Dermis blood vessel endothelial cell (primary cell): ENCODE data around the gene GBP2. TPM values are rescaled to one million over a fixed set of nuclear protein-coding genes. Genes with fewer than 3 reads are reported as not detected.
"Not testable (repeated sequence)": the region's sequence is repeated elsewhere in the genome, so short reads cannot be mapped to it uniquely, and the experiment has no call there.

Experiments
- DNase-seq: peaks from one replicate; pipeline ENCODE4 v3.0.0; 2010
- total RNA-seq: library from RNA; depleted of rRNA; stranded (reverse); fragments of >200 nt; gene quantifications from 2 replicates; pipeline ENCODE4 v1.2.3, GENCODE V29; 2014

Gene GBP2
- total RNA-seq, 1 donor from 2014 or later, result 97.0 TPM

DNA sequence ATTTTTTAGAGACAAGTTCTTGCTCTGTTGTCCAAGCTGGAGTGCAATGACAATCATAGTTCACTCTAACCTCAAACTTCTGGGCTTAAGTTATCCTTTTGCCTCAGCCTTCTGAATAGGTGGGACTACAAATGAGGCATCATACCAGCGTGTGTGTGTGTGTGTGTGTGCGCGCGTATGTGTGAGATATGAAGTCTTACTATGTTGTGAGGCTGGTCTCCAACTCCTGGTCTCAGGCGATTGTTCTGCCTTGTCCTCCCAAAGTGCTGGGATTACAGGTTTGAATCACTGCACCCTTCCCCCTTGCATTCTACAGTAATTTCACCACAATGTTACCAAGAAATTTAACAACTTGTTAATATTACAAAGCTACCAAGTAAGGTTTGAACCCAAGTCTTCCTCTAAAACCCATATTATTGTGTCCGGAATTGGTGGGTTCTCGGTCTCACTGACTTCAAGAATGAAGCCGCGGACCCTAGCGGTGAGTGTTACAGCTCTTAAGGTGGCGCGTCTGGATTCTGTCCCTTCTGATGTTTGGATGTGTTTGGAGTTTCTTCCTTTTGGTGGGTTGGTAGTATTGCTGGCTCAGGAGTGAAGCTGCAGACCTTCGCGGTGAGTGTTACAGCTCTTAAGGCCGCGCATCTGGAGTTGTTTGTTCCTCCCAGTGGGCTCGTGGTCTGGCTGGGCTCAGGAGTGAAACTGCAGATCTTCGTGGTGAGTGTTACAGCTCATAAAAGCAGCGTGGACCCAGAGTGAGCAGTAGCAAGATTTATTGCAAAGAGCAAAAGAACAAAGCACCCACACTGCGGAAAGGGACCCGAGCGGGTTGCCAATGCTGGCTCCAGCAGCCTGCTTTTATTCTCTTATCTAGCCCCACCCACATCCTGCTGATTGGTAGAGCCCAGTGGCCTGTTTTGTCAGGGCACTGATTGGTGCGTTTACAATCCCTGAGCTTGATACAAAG lies 970 bp upstream of the GBP2 start:
- DNase-seq, result peak; percentile 18

DNA sequence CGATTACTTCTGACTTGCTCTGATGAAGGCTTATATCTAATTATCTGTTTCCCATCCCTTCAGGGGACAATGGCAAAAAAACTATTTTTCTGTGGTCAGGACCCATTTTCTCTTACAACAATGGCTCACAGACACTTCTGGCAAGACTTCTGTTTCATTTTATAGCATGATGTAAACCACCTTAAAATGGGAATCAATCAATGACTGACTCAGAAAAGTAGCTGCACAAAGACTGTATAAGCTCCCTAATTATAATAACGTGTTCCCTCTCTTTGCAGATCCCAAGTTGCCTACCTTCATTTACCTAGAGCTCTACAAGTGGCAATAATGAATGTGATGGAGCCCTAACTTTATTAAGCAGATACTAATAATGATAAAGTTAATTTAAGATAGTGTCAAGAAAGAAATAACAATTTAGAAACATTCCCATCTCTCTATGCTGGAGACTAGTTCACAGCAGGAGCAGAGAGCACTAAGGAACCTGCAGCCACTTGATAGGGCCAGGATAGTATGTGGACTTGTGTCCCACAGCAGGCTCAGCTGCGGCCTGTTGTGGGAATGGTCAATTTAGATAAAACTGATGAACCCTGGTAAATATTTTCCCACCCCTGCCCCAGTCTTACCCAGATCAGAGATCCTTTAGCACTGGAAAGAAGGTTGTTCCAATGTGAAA lies 538 bp downstream of the GBP2 start:
- DNase-seq, result peak; percentile 32

DNA sequence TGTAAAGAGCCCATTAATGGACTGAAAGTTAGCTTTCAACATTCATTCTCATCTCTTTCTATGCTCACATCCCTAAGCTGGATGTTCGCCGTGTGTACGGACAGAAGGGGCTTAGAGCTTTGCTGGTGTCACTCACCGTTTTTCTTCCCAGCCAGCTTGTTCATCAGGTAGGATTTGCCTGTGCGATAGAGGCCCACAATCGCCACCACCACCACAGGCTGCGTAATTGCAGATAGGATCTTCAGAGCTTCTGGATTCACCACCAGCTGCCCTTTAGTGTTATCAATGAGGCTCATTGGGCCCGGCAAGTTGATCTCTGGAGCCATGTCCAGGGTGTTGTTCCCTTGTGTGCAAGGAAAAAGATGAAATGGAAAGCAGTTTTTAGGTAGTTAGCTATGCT lies 4.3 kb downstream of the GBP2 start:
- DNase-seq, result no peak

GRCh38 chr1:89114662-89115061 lies 11.3 kb downstream of the GBP2 start:
- no peak for DNase-seq

GRCh38 chr1:89112871-89113613 lies 12.9 kb downstream of the GBP2 start:
- DNase-seq, result no peak

DNA sequence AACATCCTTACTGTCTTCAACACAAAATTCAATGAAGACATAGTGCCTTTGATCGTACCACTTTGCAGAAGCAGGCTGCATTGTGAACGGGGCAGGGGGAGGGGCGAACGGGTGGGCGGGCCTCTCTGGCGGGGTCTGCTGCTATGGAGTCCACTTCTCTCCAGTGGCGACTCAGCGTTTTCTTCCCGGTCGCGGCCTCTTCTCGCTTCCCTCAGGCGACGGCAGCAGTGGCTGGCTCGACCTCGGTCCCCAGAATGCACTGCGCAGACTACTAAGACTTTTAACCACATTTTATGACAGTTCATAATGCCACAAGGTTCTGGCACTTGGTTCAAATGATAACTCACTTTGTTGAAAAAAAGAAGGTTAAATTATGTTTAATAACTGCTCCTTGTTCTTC lies 21.2 kb downstream of the GBP2 start:
- DNase-seq, result no peak

DNA sequence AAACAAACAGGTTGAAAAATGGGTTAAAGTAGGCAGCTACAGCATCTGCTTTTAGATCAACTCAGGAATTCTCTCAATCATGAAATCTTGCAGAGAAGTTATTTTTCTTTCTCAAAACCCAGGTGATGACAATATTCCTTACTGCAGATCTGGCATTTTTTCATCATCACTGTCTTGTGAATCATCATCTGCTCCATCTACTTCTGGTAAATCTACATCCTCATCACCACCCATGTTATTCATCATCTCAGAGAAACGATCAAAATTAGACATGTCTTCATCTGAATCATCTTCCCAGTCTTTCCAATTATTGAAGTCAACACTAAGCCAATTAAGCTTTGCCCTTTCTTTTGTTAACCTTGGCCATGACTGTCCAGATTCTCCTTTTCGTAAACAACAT lies 21.8 kb downstream of the GBP2 start:
- DNase-seq, result no peak

DNA sequence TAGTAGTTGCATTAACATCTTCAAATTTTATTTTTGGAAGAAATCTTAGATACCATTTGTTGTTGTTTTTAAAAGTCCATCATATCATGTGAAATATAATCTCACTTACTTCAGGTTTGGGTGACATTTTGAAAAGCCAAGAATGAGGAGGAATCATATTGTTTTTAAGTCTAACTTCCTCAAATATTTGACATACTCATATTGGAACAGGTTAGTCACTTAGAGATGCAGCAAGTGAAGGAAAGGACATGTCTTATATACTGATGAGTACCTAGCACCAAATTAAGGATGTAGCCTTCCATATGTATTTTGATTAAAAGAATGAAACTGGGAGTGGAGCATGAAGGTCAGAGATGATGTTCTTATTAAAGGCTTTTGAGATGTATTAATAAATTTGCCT lies 23.9 kb downstream of the GBP2 start:
- DNase-seq, result no peak

DNA sequence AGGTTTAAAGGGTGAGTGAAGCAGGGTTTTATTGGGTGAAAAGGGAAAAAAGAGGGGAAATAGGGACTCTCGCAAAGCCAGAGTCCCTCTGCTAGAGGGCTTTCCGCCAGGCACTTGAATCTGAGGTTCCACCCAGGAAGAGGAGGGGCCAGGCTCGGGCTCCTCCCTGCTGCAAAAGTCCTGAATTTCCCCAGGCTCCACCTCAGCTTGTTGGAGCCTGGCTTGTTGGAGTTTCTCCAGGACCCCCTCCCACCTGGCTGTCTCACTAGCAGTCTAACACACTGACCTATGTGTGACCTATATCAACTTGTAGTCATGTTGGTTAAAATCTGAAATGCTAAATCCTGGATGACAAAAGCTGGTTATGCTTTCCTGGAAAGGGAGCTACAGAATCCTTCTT lies 25.5 kb downstream of the GBP2 start:
- DNase-seq, result no peak

DNA sequence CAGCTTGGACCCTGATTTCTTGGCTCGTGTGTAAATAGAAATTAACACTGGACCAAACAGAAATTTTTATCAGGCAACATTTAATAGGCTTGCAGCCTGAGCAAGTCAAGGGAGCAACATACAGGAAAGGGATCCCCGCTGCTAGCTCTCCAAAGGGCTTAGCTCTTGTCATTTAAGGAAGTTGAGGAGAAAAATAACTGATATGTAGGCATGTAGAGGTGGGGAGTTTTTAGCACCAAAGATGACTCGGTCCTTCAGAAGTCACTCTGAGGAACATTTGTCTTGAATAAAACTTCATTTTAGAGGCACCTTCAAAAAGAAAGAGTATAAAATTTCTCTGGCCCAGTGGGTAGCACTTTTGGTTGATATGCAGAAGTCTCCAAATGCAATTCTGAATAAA lies 27.1 kb downstream of the GBP2 start:
- no peak for DNase-seq

- no peak for DNase-seq
Observed at GRCh38 chr1:89095737-89096136, 30.2 kb downstream of the GBP2 start.

DNA sequence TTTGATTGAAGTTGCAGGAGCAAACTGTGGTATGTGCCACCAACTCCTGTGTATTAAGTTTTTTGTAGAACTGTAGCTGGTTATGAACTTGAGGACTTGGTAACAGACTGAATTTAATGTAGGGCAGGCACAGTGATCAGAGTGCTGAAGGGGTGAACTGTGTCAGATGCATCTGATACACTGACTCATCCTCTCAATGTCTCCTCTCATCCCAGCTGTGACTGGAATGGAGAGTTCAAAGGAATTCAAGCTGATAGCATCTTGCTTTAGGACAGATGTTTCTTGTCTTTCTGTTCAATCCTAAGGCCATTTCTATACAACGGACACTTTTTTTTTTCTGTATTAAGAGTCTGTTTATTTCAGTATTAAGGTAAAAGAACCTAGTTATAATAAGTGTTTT lies 36.0 kb downstream of the GBP2 start:
- DNase-seq, result no peak

DNA sequence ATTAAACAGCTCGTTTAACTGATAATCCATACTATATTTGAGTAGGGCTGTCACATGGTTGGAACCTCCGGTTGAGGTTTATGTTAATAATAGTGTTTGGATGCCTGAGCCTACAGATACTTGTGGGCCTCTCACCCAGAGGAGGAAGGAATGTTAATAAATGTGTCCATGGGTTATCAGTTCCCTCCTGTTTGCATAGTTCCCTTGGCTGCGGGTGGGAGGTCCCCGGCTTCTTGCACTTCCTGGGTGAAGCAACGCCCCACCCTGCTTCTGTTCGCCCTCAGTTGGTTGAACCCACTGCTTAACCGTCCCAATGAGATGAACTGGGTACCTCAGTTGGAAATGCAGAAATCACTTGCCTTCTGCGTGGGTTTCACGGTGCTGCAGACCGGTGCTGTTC lies 37.3 kb downstream of the GBP2 start:
- DNase-seq, result no peak

DNA sequence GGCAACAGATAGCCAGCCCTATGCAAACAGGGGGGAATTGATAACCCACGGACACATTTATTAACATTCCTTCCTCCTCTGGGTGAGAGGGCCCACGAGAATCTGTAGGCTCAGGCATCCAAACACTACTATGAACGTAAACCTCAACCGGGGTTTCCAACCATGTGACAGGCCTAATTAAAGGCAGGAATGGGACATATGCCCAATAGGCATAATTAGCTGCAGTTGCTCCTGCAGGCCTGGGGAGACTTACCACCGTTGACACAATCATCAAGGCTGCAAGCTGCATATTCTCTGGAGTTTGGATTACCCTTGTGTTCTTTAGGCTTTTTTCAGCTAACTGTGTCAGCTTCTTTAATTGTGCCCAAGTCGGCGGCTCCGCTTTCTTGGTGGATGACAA lies 38.7 kb downstream of the GBP2 start:
- no peak for DNase-seq

- peak; percentile 73 for DNase-seq
Observed at GRCh38 chr1:89085781-89086180, 40.1 kb downstream of the GBP2 start.

- peak; percentile 77 for DNase-seq
Observed at GRCh38 chr1:89081005-89081404, 44.9 kb downstream of the GBP2 start.

DNA sequence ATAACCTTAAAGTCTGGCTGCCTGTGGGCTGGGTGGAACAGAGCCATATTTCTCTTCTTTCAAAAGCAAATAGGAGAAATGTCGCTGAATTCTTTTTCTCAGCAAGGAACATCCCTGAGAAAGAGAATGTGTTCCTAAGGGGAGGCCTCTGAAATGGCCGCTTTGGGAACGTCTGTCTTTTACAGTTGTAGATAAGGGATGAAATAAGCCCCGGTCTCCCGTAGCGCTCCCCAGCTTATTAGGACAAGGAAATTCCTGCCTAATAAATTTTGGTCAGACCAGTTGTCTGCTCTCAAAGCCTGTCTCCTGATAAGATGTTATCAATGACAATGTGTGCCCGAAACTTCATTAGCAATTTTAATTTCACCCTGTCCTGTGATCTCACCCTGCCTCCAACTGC lies 45.8 kb downstream of the GBP2 start:
- DNase-seq, result not testable (repeated sequence)

DNA sequence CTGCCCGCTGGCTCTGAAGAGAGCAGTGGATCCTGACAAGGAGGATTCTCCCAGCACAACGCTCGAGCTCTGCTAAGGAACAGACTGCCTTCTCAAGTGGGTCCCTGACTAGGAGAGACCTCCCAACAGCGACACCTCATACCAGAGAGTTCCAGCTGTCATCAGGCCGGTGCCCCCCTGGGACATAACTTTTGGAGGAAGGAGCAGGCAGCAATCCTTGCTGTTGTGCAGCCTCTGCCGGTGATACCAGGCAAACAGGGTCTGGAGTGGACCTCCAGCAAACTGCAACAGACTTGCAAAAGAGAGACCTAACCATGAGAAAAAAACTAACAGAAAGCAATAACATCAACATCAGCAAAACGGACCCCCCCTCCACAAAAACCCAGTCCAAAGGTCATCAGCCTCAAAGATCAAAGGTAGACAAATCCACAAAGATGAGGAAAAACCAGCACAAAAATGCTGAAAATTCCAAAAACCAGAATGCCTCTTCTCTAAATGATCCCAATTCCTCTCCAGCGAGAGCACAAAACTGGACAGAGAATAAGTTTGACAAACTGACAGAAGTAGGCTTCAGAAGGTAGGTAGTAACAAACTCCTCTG lies 53.3 kb downstream of the GBP2 start:
- DNase-seq, result not testable (repeated sequence)

GRCh38 chr1:89070509-89070908 lies 55.4 kb downstream of the GBP2 start:
- peak; percentile 10 for DNase-seq

DNA sequence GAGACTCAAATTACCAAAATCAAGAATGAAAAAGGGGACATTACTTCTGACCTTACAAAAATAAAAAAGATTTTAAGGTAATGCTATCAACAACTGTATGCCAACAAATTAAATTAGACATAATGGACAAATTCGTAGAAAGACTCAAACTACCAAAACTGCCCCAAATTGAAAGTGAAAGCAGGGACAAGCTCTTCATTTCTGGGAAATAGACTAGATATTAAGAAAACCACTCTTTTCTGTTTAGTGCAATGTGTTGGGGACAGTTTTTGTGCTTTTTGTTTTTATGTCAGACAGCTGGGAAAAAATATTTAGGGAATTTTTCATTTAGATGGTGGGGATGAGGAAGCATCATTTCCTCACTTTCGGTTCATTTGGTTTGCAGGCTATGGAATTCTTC lies 56.0 kb downstream of the GBP2 start:
- peak; percentile 7 for DNase-seq

DNA sequence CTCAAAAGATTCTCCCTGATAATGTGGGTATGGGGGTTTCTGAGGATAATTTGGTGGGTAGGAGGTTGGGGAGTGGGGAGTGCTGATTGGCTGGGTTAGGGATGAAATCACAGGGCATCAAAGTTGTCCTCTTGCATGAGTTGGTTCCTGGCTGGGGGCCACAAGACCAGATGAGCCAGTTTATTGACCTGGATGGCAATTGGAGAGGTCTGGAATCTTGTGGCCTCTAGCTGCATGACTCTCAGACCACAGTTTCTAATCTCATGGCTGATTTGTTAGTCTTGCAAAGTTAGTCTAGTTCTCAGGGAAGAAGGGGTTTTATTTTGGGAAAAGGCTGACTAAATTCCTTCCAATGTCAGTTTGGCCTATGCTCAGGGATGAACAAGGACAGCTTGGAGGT lies 57.6 kb downstream of the GBP2 start:
- no peak for DNase-seq

- DNase-seq, result peak; percentile 82
Observed at GRCh38 chr1:89065079-89065868, 60.6 kb downstream of the GBP2 start, which contains the start of gene GBP1. Gene GBP1, minus strand, starts transcription at chr1:89065208. Its CDS starts 1,974 bp downstream, at chr1:89063234.
